Stimulated activated CD8-positive, alpha-beta memory T cell treated with anti-CD3 and anti-CD28 coated beads, Interleukin-7, amount 100 ng/mL, for 1 hour (primary cell): Measurements from ENCODE around the gene TAS2R19.

ENCODE experiments used
- DNase-seq, 2 donors: peaks; one replicate each; pipeline ENCODE4 v3.0.0-alpha.2; 2020; ENCODE audit warnings: low read depth in 2 of 2

The TAS2R19 gene

GRCh38 chr12:10989107-10989506, 33.3 kb downstream of the TAS2R19 start:
- no peak for DNase-seq

- no peak for DNase-seq
Measured at GRCh38 chr12:10986812-10987211, 35.6 kb downstream of the TAS2R19 start, which contains the start of gene TAS2R50. Gene TAS2R50 (minus strand): TSS chr12:10986912. CDS start chr12:10986860, 52 bp downstream.

DNA sequence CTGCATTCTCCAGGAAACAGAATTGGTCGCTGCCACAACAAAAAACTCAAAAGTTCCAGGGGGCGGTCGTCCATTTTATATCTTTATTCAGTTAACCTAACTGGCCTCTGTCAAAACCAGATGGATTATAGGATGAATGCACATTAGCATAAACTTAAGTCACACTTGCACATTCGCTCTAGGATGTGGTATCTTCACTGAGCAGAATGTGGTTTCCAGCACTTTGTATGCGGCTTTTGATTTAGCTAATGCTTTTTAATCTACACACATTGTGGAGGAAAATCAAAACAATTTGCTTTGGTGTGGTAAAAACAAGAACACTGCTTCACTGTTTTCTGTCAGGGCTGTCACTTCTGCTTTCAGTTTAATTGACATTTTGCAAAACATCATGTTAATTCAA, 40.2 kb downstream of the TAS2R19 start:
- no peak for DNase-seq

DNA sequence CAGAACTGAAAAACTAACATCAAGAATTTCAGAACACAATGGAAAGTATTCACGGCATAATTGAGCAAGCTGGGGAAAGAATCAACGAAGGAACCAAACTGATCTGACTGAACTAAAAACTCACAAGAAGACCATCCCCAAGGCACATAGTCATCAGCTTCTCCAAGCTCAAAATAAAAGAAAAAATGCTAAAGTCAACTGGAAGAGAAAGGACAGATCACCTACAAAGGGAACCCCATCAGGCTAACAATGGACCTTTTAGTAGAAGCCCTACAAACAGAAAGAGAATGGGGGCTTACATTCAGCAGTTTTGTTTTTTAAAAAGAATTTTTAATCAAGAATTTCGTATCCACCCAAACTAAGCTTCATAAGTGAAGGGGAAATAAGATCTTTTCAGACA, 47.5 kb downstream of the TAS2R19 start:
- no peak for DNase-seq
